Stimulated activated CD4-positive, alpha-beta T cell treated with anti-CD3 and anti-CD28 coated beads, Interleukin-15, amount 100 ng/mL, for 24 hours (primary cell): ENCODE results near the gene PTK7.
"Not testable (repeated sequence)": the region's sequence is repeated elsewhere in the genome, so short reads cannot be mapped to it uniquely, and the experiment has no call there.

Source experiments
- DNase-seq: peaks from one replicate; pipeline ENCODE4 v3.0.0-alpha.2; 2020

PTK7 gene

DNA sequence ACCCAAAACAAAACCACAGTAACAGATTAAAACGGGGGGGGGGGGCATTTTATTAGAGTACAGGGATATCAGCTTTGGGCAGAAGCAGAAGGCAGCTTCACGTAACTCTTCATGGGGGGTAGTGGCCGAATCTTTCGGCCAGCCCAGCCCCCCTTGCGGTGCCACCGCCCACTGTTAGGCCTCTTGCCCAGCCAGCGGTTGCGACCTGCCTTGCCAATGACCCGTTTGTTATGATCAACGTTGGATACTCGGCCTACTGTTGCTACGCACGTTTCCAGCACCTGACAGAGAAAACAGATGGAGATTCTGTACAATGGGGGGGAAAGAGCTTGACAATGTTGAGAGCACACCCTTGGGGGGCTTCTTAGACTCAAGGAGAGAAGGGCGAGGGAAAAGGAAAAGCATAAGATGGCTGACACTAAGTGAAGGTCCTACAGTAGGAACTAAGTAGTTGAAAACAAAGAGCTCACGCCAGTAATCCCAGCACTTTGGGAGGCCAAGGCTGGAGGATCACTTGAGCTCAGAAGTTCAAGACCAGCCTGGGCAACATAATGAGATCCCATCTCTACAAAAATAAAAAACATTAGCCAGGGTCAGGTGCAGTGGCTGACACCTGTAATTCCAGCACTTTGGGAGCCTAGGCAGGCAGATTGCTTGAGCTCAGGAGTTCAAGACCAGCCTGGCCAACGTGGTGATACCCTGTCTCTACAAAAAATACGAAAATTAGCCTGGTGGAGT lies 21.7 kb upstream of the PTK7 start:
- no peak for DNase-seq

DNA sequence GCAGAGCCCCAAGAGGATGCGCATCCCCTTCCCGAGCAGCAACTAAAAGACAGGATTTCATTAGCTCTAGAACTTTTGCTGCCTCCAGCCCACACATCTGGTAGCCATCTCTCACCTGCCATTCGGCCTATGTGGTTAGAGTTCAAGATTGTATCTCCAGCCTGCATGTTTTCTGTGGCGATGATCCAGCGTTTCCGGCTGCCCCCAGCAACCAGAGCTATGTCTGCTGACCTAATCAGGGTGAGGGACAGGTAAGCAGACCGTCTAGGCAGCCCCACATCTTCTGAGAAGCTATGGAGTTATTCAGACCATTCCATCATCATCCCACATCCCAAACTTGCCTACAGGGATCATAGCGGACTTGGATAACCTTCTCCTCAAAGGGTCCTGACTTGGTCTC lies 20.1 kb upstream of the PTK7 start:
- no peak for DNase-seq

DNA sequence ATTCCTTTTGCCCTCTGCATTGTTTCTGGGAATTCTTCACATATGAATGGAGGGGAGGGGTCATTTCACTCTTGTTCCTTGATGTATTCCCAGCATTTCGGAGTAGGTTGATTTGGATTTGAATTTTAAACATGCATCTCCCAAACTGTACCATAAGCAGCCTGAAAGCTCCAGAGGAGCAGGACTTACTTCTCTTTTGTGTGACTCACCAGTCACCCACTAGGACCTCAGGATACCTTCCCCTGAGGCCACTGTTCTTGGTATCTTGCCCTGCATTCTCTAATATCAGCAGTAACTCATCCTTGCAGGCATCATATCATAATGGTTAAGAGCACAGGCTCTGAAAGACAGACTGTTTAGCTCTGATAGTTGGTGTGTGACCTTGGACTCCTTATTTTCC lies 17.6 kb upstream of the PTK7 start:
- DNase-seq: no peak

GRCh38 chr6:43059168-43060033 lies 16.7 kb upstream of the PTK7 start, which contains the start of the genes KLC4 and MRPL2:
TSS of gene KLC4 (plus strand) at chr6:43059631. CDS start at chr6:43061336, 1,705 bp downstream.
TSS of gene MRPL2 (minus strand) at chr6:43059434. CDS start at chr6:43059381, 53 bp downstream.
- peak; percentile 98 for DNase-seq

DNA sequence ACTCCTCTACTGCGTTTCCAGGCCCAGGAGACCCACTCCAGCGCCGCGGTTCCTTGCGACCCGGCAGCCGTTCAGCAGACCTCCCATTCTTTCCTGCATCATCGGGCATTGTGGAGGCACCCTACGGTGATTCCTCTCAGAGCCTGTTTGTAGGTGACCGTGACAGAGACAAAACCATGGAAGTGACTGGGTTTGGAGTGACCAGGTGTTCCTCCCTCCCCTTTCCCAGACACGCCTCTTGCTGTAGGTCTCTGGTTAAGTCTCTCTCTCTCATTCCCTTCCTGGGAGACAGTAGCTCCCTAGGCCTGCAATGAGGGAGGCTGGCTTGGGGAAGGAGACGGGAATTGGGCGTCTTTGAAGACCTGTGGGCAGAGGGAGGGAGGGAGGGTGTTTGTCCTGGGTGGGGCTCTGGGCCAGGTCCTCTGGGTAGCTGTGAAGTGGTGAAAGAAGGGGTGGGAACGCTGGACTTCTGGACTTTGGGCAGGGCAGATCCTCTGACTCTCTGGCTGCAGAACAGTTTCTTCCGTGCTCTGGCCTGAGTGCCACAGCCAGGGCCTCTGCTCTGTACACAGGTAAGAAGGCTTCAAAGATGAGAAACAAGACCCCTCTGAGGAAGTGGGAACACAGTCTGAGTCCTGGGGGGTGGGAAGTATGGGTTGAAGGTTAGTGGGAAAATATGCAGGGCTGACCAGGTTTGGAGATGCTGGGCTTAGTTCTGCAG lies 15.9 kb upstream of the PTK7 start:
- DNase-seq: no peak

GRCh38 chr6:43060755-43061633 lies 15.1 kb upstream of the PTK7 start:
- DNase-seq: no peak

DNA sequence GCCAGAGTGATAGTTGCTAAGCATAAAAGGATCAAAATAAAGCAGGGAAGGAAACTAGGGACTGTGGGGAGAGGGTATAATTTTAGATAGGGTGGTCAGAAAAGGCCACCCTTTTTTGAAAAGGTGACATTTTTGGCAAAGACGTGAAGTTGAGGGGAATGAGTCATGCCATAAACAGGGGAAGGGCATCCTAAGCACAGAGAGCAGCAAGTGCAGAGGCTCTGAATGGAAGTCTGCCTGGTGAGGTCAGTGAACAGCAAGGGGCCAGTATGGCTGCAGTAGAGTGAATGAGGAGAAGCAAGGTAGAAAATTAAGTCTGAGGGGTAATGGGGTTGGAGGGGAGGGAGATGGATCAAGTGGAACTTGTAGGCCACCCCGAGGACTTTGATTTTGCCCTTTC lies 14.3 kb upstream of the PTK7 start:
- no peak for DNase-seq

- no peak for DNase-seq
Measured at GRCh38 chr6:43062818-43063217, 13.3 kb upstream of the PTK7 start.

- peak; percentile 25 for DNase-seq
Measured at GRCh38 chr6:43070028-43070632, 6.0 kb upstream of the PTK7 start.

GRCh38 chr6:43074847-43075669 lies 1.1 kb upstream of the PTK7 start:
- DNase-seq: no peak

DNA sequence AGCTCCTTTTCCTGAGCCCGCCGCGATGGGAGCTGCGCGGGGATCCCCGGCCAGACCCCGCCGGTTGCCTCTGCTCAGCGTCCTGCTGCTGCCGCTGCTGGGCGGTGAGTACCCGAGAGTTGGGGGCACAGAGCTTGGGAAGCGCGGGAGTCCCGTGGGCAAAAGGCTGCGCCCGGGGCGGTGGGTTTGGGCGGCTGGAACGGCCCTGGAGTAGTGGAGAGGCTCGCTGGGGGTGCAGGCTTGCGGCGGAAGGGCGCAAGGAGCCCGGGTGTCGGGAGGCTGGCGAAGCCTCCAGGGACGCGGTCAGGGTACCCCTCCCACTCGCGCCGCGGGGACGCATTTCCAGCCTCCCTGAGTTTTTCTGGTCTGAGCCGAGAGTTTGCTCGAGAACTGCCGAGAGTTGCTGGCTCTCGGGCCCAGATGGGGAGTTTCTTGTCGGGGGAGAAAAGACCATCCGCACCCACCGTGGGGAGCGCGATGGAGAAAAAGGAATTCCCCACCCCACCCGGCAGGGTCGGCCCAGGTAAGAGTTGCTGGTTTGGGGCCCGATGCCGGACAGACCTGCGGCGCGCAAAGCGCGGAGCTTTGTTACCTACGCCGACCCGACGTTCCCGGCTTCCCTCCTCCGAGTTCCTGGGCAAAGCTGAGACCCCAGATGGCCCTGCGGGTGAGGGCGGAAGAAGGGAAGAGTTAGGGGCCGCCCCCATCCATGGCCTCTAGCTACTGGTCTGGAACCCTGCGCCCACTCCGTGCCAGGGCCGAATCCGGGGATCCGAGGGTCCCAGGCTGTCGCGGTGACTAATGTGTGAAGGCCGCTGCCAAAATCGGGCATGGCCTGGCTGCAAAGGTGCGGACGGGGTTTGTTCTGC lies 584 bp downstream of the PTK7 start:
- peak; percentile 29 for DNase-seq

DNA sequence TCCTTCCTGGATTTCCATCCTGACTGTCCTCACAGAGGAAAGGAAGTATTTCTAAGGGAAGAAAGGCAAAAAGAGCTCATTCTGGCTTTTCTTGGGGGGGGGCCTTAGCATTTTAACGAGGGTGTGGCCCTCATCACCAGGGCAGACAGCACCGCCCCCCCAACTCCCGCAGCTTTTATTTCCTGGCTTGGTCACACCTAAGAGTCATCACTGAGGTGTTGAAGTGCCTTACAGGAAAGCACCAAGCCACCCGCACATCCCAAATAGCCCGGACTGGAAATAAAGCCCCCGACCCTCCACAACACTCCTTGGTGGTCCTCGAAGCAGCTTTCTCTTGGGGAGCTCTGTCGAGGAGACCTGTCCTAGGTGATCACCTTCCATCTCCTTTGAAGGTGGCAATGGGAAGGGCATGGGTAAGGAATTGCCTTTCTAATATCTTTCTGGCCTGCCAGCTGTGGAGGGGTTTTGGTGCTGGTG lies 1.3 kb downstream of the PTK7 start:
- no peak for DNase-seq

DNA sequence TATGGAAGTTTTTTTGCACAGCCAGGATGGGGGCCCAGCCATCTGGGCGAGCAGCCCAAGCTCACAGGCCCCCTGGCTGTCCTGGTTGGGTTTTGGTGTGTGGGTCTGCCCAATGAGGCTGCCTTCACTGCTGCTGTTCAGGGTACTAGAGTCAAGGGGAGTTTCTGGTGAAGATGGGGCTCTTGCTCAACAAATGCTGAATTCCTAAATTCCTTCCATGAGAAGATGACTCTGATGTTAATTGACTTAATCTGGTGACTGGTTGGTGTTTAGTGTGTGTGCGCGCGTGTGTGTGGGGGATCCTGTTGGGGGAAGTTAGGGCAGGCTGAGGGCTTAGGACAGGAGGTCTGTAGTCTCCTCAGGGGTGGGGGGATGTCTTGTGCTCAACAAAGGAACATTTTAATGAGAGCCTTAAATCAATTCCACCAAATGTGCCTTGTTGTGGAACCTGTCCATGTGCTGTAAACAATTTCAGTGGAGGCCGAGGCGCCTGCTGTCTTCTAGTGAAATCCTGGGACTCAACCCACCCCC lies 1.9 kb downstream of the PTK7 start:
- no peak for DNase-seq

DNA sequence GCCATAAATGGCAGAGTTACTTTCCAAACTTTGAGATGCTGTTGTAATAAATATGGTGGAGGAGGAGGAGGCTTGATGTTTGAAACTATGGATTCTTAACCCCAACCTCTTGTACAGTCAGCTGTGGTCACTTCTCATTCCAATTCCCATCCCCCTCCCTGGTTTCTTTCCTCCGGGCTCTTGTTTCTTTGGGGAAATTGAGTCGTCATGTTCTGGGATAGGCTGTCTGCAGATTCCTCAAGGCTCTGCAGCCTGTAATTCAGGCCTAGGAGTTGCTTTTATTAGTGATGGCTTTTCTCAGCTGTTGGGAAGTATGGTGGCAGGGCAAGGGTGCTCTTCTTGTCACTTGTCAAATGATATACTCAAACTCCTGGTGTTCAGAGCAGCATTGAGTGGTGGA lies 2.6 kb downstream of the PTK7 start:
- no peak for DNase-seq

DNA sequence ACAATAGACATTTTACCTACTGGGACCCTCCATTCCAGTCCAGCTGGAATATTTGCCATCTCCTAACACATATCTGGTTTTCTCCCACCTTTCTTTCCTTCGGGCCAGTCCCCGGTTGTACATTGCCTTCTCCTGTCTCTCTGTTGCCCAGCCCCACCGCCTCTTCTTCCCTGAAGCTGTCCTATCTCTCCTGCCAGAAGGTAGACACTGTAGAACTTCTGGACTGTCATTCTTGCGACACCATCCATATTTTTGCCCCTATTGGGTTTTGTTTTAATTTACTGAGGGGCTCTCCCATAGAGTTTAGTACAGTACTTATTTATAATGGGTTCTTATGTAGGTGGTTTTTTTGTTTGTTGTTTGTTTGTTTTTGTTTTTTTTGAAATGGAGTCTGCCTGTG lies 4.9 kb downstream of the PTK7 start:
- no peak for DNase-seq

GRCh38 chr6:43081922-43082321 lies 5.8 kb downstream of the PTK7 start:
- not testable (repeated sequence) for DNase-seq

DNA sequence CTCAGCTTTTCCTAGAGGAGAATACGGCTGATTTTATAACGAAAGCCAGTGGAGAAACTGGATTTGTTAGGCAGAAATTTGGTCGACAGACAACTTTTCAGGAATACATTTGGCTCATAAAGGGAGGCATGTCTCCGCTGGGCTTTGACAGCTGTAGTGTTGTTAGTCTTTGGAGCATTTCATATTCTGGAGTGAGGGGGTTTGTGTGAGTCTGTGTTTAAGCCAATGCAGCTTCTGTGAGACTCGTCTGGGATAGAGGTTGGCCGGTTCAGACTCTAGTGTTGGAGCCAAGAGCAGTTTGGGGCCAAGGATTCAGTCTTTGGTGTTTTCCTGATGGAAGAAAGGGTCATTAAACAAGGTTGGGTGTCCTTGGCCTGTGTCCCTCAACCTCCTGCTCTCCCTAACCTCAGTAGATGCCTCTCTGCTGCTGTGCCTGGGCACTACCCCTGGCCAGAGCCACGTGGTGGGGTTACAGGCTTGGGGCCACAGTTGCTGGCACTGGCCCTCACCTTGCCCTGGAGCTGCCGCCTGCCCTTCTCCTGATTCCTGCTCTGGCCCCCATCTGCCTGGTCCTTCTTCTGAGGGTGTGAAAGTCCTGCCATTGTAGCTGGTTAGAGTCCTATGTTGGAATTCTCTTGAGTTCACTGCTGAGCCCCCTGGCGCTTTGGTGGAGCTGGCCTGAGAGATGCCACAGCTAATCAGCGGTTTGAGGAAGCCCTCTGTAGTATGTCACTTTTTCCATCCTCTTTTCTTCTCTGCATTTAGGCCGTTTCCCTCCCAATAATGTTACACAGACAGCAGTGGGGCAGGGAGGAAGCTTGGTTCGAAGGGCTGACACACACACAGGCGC lies 6.9 kb downstream of the PTK7 start:
- DNase-seq: no peak

- peak; percentile 31 for DNase-seq
Measured at GRCh38 chr6:43086022-43086658, 10.0 kb downstream of the PTK7 start.
